Effector memory CD8-positive, alpha-beta T cell (primary cell): ENCODE data around the gene C3orf62.

Source experiments
- ATAC-seq: fragments of 150-1000 bp; cut with Tn5 transposase; replicated peaks from 2 replicates; pipeline ENCODE4 v1.10.0; 2021; ENCODE audit warnings: mild to moderate bottlenecking, moderate library complexity
- DNase-seq, 3 experiments: peaks; one replicate each; pipeline ENCODE4 v3.0.0; 2021
- H3K27ac Mint-ChIP-seq, 2 donors: one replicate each; pipeline ENCODE4 v1.8.0; 2022; ENCODE audit warnings: mild to moderate bottlenecking in 2 of 2, mixed read lengths in 2 of 2, moderate library complexity in 2 of 2
- H3K27me3 Mint-ChIP-seq, 2 donors: one replicate each; pipeline ENCODE4 v1.8.0; 2022; ENCODE audit warnings: mixed read lengths in 2 of 2
- H3K36me3 Mint-ChIP-seq: one replicate; pipeline ENCODE4 v1.8.0; 2022; ENCODE audit warnings: mild to moderate bottlenecking, moderate library complexity, mixed read lengths; ENCODE audit not compliant: insufficient read depth
- H3K4me1 Mint-ChIP-seq, 2 donors: one replicate each; pipeline ENCODE4 v1.8.0; 2022; ENCODE audit warnings: low read depth in 2 of 2, mixed read lengths in 2 of 2
- H3K4me3 Mint-ChIP-seq, 2 donors: one replicate each; pipeline ENCODE4 v1.8.0; 2022; ENCODE audit warnings: mild to moderate bottlenecking in 2 of 2, mixed read lengths in 2 of 2, moderate library complexity in 2 of 2
- H3K9me3 Mint-ChIP-seq, 2 donors: one replicate each; pipeline ENCODE4 v1.8.0; 2022; ENCODE audit warnings: mixed read lengths in 2 of 2

The C3orf62 gene

GRCh38 chr3:49219132-49219531 lies 57.9 kb downstream of the C3orf62 start:
- no peaks in the 10 kb centered on the region for H3K9me3 Mint-ChIP-seq
- no peak overlapping the region for H3K27ac Mint-ChIP-seq
- peaks cover 18 to 20% of the 10 kb centered on the region in 2 donors for H3K27me3 Mint-ChIP-seq
- H3K36me3 Mint-ChIP-seq = no peaks in the 10 kb centered on the region
- no peak overlapping the region for H3K4me3 Mint-ChIP-seq
- no peaks in the 10 kb centered on the region for H3K4me1 Mint-ChIP-seq
- DNase-seq (no peak), ATAC-seq (no peak)
